ENCODE data around the gene FOXA1.

DNA sequence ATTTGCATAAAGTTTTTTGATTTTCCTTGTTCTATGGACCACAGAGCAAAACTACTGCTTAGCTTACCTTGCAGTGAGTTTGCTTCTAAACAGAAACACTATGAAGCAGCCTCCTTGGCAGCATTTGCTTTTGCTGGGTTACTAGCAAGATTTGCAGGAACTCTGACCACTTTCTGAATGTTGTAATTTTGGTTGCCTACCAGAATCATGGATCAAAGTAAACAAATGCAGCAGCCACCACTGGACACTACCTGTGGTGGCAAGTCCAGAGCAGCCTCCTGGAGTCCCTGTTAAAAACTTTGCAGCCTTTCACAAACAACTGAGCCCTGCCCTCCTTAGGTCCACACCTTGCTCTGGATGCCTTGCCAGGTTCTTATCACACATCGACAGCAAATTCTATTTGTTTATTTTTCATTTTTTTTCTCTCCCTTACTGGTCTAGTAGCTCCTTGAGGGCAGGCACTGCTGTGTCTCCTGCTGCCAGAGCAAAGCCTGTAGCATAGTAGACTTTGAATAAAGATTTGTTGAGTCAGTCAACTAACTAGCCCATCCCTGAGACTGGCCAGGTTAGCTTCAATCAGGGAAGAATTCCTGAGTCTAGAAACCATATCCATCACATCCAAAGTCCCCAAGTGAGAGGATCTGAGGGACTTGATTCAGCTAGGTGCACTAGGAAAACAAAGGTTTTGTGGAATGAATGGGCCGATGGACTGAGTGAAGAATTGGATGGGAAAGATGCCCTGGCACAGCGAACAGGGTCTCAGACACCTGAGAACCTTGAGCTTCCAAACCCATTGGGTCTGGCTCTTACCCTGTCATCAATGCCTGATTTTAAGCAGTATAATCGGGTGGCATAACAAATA lies 6.1 kb upstream of the FOXA1 start:
- TF ChIP-seq JUN (IDR thresholded peaks at IDR 0.05; ENCODE audit: low read depth, low read length) = no peak
- no peak for TF ChIP-seq SRF (IDR thresholded peaks at IDR 0.05; ENCODE audit: low read depth, low read length)
- TF ChIP-seq CTCF (IDR thresholded peaks at IDR 0.05; ENCODE audit: control extremely low read depth in 1 of 3, insufficient read depth in 1 of 3, low read depth in 1 of 3, low read length in 3 of 3) = no peak
- no peak for TF ChIP-seq POLR2A (IDR thresholded peaks at IDR 0.05; ENCODE audit: control extremely low read depth in 1 of 2, low read depth in 2 of 2, low read length in 2 of 2)
- TF ChIP-seq KDM5A (IDR thresholded peaks at IDR 0.05; ENCODE audit: low read length) = no peak
- TF ChIP-seq CEBPB (IDR thresholded peaks at IDR 0.05; ENCODE audit: low read depth, low read length) = no peak
- TF ChIP-seq ATF3 (IDR thresholded peaks at IDR 0.05; ENCODE audit: insufficient read depth, low read depth, low read length) = no peak
- TF ChIP-seq GABPA (IDR thresholded peaks at IDR 0.05; ENCODE audit: borderline replicate concordance, insufficient read depth, low read length) = no peak
- TF ChIP-seq, protein P1, sequence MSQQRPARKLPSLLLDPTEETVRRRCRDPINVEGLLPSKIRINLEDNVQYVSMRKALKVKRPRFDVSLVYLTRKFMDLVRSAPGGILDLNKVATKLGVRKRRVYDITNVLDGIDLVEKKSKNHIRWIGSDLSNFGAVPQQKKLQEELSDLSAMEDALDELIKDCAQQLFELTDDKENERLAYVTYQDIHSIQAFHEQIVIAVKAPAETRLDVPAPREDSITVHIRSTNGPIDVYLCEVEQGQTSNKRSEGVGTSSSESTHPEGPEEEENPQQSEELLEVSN (IDR thresholded peaks at IDR 0.05) = no peak
- TF ChIP-seq CTBP2 (IDR thresholded peaks at IDR 0.05; ENCODE audit: borderline replicate concordance, insufficient read depth, insufficient read length, low read length) = no peak
- TF ChIP-seq POLR2AphosphoS5 (IDR thresholded peaks at IDR 0.05; ENCODE audit: low read depth, low read length) = no peak
- TF ChIP-seq, protein P2, sequence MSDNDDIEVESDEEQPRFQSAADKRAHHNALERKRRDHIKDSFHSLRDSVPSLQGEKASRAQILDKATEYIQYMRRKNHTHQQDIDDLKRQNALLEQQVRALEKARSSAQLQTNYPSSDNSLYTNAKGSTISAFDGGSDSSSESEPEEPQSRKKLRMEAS (IDR thresholded peaks at IDR 0.05) = no peak
- no peak for TF ChIP-seq ZNF274 (IDR thresholded peaks at IDR 0.05; ENCODE audit: borderline replicate concordance, extremely low read depth, low read length)
